Kasumi-1 (cell line): Measurements from ENCODE around the gene ZBTB45.
"Not testable (repeated sequence)": the region's sequence is repeated elsewhere in the genome, so short reads cannot be mapped to it uniquely, and the experiment has no call there.

Experiments
- DNase-seq, 2 experiments: peaks; one replicate each; lab custom pipeline; 2025; lab: John Stamatoyannopoulos, UW

ZBTB45 gene

GRCh38 chr19:58510084-58510862 is 9.3 kb downstream of the ZBTB45 start:
- no peak for DNase-seq

- no peak for DNase-seq
These were observed 9.9 kb downstream of the ZBTB45 start for GRCh38 chr19:58509731-58510083.

- DNase-seq = not testable (repeated sequence)
These were observed 11.9 kb downstream of the ZBTB45 start for GRCh38 chr19:58507602-58508223.

GRCh38 chr19:58500242-58500641 is 19.4 kb downstream of the ZBTB45 start:
- DNase-seq = no peak

- peak; percentile 96 to 98 for DNase-seq
These were observed 20.3 kb downstream of the ZBTB45 start for GRCh38 chr19:58499021-58499927.

GRCh38 chr19:58498316-58499020 is 21.1 kb downstream of the ZBTB45 start:
- DNase-seq = no peak

- no peak for DNase-seq
These were observed 21.9 kb downstream of the ZBTB45 start for GRCh38 chr19:58497634-58498170.

- no peak for DNase-seq
These were observed 27.3 kb downstream of the ZBTB45 start for GRCh38 chr19:58492265-58492664.

GRCh38 chr19:58491393-58491792 is 28.2 kb downstream of the ZBTB45 start:
- no peak for DNase-seq

GRCh38 chr19:58484349-58484748 is 35.3 kb downstream of the ZBTB45 start:
- DNase-seq = peak in 1 of 2 experiments; percentile 24

- DNase-seq = no peak
These were observed 35.8 kb downstream of the ZBTB45 start for GRCh38 chr19:58483776-58484175.

- no peak for DNase-seq
These were observed 37.2 kb downstream of the ZBTB45 start for GRCh38 chr19:58482372-58482771.

GRCh38 chr19:58480831-58481230 is 38.8 kb downstream of the ZBTB45 start:
- DNase-seq = no peak

GRCh38 chr19:58480481-58480830 is 39.2 kb downstream of the ZBTB45 start:
- no peak for DNase-seq

- no peak for DNase-seq
These were observed 39.7 kb downstream of the ZBTB45 start for GRCh38 chr19:58479736-58480480.

- DNase-seq = no peak
These were observed 40.3 kb downstream of the ZBTB45 start for GRCh38 chr19:58479303-58479702.

- no peak for DNase-seq
These were observed 41.7 kb downstream of the ZBTB45 start for GRCh38 chr19:58477871-58478270.

GRCh38 chr19:58477130-58477529 is 42.5 kb downstream of the ZBTB45 start:
- DNase-seq = no peak

- DNase-seq = peak in 1 of 2 experiments; percentile 14
These were observed 43.1 kb downstream of the ZBTB45 start for GRCh38 chr19:58476498-58477015.

- DNase-seq = peak; percentile 97 to 98
These were observed 43.7 kb downstream of the ZBTB45 start, which contains the start of gene ZNF446 for GRCh38 chr19:58475714-58476497. ZNF446 (plus strand) TSS chr19:58476352; CDS start chr19:58477219, 867 bp downstream.
